Measurements from ENCODE around the gene TCF12.

The TCF12 gene

DNA sequence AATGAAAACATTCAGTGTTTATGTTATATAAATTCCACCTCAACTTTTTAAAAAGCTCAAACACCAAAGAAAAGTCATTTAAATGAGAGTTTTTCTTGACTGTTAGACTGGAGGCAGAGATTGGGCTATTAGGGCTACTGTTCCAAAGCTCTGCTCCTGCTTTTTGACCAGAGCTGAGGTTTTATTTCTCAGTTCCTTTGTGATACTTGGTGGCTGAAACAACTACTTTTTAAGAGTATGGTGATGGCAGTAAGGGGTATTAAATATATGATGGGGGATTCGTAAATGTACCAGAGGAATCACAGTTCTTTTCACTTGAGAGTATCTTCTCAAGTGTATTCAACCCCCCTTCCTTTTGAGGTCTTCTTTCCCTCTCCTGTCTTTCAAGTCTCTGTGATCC, 271.8 kb downstream of the TCF12 start:
- no peak for DNase-seq

GRCh38 chr15:57193161-57193560, 274.7 kb downstream of the TCF12 start:
- DNase-seq, result no peak

- no peak for DNase-seq
Measured at GRCh38 chr15:57195326-57195725, 276.9 kb downstream of the TCF12 start.

DNA sequence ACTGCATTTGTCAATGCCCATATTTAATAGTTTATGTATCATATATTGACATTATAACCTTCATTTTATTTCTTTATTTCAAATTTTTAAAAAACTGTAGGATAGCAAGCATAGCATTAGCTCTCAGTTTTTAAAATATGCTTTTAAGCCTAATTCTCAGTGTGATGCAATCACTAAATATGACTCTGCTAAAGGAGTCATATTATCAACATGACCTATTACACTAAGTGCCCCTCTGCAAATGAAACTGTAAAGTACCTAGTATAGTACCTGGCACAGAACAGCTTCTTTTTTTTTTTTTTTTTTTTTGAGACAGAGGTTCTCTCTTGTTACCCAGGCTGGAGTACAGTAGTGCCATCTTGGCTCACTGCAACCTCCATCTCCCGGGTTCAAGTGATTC, 278.4 kb downstream of the TCF12 start:
- DNase-seq, result no peak

DNA sequence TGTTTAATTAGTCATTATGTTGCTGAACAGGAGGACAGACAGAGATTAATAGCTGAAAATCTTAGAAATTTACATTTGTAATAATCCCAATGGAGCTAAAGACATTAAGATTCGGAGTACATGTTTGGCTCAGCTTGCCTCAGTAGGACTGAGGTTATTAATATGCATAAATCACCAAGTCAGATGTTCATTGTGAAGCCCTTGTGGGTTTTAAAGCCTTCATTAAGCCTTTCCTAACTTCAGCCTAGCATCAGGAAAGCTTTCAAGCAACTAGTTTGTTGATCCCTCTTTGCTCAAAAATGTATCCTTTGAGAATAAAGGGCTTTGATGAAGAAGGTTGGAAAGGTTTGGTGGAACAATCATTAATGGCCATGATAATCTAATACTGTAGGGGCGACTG, 279.7 kb downstream of the TCF12 start:
- DNase-seq, result no peak

DNA sequence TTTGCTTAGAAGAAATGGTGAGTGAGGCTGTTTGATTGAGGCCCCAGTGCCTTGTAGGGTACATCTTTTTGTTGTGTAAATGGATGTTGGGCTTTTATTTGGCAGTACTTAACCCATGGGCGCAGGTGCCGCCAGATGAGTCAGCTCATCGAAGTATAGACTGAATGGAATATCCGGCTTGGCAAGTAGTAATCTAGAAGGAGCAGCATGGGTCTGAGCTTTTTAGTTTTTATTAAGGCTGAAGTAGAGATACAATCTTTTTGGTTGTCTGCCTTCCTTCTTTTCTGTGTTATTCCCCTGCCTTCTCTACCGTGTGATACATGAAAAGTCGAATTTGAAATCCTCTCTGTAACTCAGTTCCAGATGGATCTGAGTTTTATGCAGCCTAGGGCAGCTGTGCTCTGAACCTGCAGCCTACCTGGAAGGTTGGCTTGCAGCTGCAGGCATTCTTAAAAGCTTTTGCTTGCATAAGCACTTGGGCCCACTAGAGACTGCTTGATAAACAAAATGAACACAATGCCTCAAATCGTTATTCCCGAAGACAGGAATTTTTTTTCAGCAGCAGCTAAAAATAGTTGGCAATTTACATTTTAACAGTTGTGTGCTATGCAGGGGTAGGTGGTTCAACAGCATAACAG, 280.3 kb downstream of the TCF12 start:
- no peak for DNase-seq

- DNase-seq, result no peak
Measured at GRCh38 chr15:57201578-57201977, 283.1 kb downstream of the TCF12 start.

DNA sequence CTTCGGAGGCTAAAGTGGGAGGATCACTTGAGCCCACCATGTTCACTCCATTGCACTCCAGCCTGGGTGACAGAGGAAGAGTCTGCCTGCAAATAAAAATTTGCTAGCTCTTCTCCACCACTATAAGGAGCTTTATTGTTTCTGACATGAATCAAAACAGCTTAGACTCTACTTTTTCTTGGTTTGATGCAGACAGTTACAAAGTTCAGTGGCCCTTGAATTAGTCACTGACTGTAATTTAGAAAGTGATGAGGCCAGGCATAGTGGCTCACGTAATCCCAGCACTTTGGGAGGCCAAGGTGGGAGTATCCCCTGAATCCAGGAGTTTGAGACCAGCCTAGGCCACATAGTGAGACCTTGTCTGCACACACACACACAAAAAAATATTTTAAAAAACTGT, 285.5 kb downstream of the TCF12 start:
- DNase-seq, result no peak

- DNase-seq, result no peak
Measured at GRCh38 chr15:57205027-57205855, 286.8 kb downstream of the TCF12 start.

DNA sequence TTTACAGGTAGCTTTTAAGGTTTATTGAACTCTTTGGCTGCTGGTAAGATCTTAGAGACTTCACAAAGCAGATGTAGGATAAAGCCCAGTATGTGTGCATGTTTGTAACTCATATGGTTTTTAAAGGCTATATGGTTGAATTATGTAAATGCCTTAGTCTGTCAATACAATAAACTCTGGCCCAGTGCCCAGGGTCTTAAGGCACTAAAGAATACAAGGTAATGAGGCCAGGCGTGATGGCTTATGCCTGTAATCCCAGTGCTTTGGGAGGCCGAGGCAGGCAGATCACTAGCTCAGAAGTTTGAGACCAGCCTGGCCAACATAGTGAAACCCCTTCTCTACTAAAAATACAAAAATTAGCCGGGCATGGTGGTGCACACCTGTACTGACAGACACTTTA, 287.6 kb downstream of the TCF12 start:
- DNase-seq, result no peak

DNA sequence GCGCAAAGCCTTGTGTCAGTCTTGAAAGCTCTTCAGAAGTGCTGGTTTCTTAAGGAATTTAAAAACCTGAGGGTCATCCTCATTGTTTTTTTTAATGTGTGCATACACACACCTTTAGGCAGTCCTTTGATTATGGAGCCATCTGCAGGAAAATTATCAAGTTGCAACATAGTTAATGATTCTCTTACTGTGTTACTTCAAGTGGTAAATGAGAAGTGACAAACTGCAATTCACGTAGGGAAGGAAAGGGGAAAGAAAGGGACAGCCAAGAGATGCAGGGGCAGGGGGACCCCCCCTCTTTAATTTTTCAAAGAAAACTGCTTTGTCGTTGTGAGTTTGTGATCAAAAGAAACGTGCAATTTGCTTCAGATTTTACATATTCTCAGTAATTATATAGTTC, 295.4 kb downstream of the TCF12 start:
- no peak for DNase-seq

DNA sequence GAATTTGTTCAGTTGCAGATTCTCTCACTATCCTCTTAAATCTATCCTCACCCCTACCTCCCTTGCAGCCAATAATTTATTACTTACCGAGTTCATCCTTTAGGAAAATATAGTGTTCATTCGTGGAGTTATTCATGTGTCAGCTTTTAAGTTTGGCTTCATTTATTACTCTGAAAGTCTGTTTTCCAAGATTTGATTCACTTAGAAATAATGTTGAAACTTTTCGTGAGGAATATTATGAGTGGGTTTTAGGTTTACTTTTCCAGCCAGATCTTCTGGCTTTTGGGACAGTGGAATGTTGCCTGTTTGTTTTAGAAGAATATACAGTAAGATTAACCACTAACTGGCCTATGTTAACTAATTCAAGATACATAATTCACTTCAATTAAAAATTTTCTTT, 296.9 kb downstream of the TCF12 start:
- no peak for DNase-seq

- no peak for DNase-seq
Measured at GRCh38 chr15:57215881-57216280, 297.4 kb downstream of the TCF12 start.

DNA sequence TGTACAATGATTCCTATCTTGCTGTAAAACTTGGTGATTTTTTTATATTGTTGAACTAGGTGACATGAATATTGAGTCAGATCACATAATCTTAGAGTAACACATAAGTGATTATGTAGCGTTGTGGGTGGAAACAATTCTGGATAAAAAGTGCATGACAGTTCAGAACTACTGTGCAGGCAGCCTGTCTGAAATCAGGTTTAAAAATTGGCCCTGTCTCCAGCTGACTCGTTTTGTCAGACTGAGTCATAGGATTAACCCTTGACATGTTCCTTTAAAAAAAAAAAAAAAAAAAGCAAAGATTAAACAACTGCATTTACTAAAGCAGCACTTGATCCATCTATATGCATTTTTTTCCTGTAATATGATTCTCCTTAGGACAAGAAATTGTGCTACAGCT, 297.8 kb downstream of the TCF12 start:
- no peak for DNase-seq

- DNase-seq, result no peak
Measured at GRCh38 chr15:57217778-57218598, 299.5 kb downstream of the TCF12 start.

DNA sequence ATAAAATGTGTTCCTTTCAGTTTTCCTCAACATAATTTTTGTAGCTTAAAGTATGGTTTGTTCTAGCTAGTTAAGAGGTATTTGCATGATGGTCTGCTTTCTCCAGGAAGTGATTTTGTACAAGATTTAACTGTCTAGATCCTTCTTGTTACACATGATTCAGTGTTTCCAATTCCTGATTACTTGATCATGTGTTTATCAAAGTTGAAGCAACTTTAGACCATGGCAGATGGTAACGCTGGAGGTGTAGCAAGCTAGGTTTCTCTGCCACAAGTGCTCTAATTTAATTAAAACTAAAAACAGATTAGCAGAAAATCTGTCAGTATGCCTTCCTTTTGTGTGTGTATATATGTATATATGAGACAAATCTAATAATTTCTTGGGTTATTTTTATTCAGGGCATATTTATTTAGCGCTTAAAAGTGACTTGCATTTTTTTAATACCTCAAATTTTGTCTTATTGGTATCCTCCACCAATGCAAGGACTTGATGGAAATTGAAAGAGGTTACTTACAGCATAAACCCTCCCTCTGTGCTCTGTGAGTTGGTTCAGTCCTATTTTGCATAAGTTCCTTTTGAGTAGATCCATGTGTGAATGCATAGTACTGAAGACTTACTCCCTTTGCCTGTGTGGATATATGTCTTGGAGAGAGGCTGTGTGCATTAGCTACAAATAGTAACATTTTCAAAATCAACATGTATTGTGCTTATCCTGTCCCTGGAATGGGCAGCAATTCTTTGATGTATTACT, 300.6 kb downstream of the TCF12 start:
- no peak for DNase-seq

DNA sequence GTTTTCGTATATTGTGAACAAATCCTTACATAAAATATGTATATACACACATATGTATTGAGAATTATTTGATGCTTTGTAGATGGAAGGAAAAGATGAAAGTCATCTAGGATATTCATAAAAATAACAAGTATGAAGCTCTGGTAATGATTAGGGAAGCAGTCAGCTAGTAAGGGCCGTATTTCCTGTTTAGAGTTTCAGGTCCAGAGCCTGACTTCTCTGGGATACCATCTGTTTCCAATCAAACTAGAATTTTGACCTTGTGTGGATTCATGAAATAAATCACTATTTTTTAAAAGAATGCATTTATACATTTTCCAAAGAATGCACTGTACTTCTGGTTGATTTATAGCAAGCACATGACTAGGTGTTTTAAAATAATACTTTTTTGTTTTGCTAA, 301.8 kb downstream of the TCF12 start:
- DNase-seq, result no peak

GRCh38 chr15:57221134-57221533, 302.7 kb downstream of the TCF12 start:
- DNase-seq, result no peak

DNA sequence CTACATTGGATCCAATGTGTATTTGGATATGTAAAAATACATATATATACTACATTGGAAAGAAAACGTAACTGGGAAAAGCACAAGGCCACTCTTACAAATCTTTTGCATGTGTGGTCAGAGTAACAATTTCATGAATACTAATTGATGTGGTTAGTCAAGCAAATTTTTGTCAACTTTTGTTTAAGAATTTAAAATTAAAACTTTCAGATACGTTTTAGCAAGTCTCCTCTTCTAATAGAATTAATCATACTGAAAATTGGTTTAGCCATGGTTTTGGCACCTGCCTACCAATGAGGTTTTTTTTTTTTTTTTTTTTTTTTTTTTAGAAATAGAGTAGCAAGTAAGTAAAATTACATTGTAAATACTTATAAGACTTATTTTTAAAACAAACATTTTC, 304.9 kb downstream of the TCF12 start:
- no peak for DNase-seq

DNA sequence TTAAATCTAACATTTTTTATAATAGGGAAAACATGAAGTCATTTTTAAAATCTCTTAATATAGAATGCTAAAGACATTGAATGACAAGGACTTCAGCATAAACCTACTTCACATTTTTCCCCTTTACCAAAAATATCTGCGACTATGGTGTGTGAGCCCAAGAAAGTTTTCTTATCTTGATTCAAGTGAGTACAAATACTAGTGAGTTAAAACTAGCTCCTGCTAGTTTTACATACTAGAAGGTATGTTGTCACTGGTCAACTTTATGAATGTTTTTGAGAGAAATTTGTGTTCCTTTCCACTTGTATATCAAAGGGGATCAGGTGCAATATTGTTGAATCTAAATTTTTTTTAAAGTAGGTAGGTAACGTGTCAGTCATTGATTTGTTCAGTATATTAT, 305.4 kb downstream of the TCF12 start:
- no peak for DNase-seq

DNA sequence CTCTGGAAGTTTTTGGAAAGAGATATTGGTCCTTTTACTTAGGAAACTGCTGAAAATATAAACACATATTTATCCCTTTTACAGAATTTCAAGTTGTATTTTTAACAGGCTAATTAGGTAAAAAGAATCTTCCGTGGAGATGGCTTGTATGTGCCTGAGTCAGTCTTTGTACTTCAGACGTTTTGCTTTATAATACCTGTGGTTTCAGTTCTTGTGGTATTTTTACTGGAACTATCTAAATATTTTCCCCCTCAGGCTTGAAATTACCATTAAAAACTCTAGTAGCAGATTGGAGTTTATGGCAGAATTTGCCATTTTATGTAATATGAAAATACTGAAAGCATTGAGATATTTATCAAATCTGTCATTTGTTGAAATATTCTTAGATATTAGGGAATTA, 306.2 kb downstream of the TCF12 start:
- DNase-seq, result no peak

GRCh38 chr15:57227166-57227565, 308.7 kb downstream of the TCF12 start:
- no peak for DNase-seq

- no peak for DNase-seq
Measured at GRCh38 chr15:57227899-57228298, 309.5 kb downstream of the TCF12 start.

Measured in CD4-positive, alpha-beta T cell treated with Interleukin-15 for 1 hour (primary cell).